Body of pancreas (tissue), 4 donors: ENCODE data around the gene NAPA.

Experiments
- POLR2A ChIP-seq, 3 donors: fragments of 450-650 bp; IDR thresholded peaks; one replicate each; pipeline ENCODE4 v1.6.1; 2016; ENCODE audit warnings: antibody characterized with exemption in 3 of 3, mild to moderate bottlenecking in 2 of 3
- TF ChIP-seq, protein P1 (sequence below), 7 experiments: fragments of 450-650 bp in 4 of 7; fragments of 200-600 bp in 3 of 7; sonication (generic) in 3 of 7; IDR thresholded peaks; one replicate each; pipeline ENCODE4 v1.5.1; 2016 to 2019; ENCODE audit warnings: antibody characterized with exemption in 7 of 7

GRCh38 chr19:47499371-47499770 lies 15.5 kb downstream of the NAPA start:
- TF ChIP-seq, protein P1, sequence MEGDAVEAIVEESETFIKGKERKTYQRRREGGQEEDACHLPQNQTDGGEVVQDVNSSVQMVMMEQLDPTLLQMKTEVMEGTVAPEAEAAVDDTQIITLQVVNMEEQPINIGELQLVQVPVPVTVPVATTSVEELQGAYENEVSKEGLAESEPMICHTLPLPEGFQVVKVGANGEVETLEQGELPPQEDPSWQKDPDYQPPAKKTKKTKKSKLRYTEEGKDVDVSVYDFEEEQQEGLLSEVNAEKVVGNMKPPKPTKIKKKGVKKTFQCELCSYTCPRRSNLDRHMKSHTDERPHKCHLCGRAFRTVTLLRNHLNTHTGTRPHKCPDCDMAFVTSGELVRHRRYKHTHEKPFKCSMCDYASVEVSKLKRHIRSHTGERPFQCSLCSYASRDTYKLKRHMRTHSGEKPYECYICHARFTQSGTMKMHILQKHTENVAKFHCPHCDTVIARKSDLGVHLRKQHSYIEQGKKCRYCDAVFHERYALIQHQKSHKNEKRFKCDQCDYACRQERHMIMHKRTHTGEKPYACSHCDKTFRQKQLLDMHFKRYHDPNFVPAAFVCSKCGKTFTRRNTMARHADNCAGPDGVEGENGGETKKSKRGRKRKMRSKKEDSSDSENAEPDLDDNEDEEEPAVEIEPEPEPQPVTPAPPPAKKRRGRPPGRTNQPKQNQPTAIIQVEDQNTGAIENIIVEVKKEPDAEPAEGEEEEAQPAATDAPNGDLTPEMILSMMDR (IDR thresholded peaks at IDR 0.05) = no peak
- TF ChIP-seq POLR2A (IDR thresholded peaks at IDR 0.05) = no peak
